KMS-11 (cell line): ENCODE measurements around the gene MIB2.

Source experiments
- H2AFZ ChIP-seq: fragments of 200-600 bp; sonication (generic); 2 replicates; pipeline ENCODE4 v1.6.1; 2016; ENCODE audit warnings: antibody characterized with exemption, mixed run types, low read depth
- H3K27ac ChIP-seq: fragments of 200-600 bp; sonication (generic); 2 replicates; pipeline ENCODE4 v1.6.1; 2016; ENCODE audit warnings: mild to moderate bottlenecking, mixed run types
- H3K27me3 ChIP-seq: fragments of 200-600 bp; sonication (generic); 2 replicates; pipeline ENCODE4 v1.6.1; 2017; ENCODE audit warnings: mild to moderate bottlenecking, low read depth, mixed run types, moderate library complexity; ENCODE audit not compliant: insufficient read depth
- H3K36me3 ChIP-seq: fragments of 200-600 bp; sonication (generic); 2 replicates; pipeline ENCODE4 v1.6.1; 2017; ENCODE audit warnings: mild to moderate bottlenecking, mixed run types; ENCODE audit not compliant: insufficient read depth
- H3K4me1 ChIP-seq: fragments of 200-600 bp; sonication (generic); 2 replicates; pipeline ENCODE4 v1.6.1; 2016; ENCODE audit warnings: mild to moderate bottlenecking, low read depth, mixed run types; ENCODE audit not compliant: poor library complexity, severe bottlenecking
- H3K4me2 ChIP-seq: fragments of 200-600 bp; sonication (generic); 2 replicates; pipeline ENCODE4 v1.7.0; 2016; ENCODE audit warnings: mild to moderate bottlenecking, mixed run types
- H3K4me3 ChIP-seq: fragments of 200-600 bp; sonication (generic); IDR thresholded peaks from 2 replicates; pipeline ENCODE4 v1.6.1; 2017; ENCODE audit warnings: low read depth, low read length, mixed read lengths; ENCODE audit not compliant: insufficient read depth
- H3K79me2 ChIP-seq: fragments of 200-600 bp; sonication (generic); 2 replicates; pipeline ENCODE4 v1.6.1; 2016; ENCODE audit warnings: low read depth, mixed run types; ENCODE audit not compliant: insufficient read depth
- H3K9ac ChIP-seq: fragments of 200-600 bp; sonication (generic); 2 replicates; pipeline ENCODE4 v1.6.1; 2016; ENCODE audit warnings: mild to moderate bottlenecking, mixed run types
- H4K20me1 ChIP-seq: fragments of 200-600 bp; sonication (generic); 2 replicates; pipeline ENCODE4 v1.6.1; 2016; ENCODE audit warnings: mild to moderate bottlenecking, mixed run types; ENCODE audit not compliant: insufficient read depth
- TF ChIP-seq, protein P1 (sequence below): fragments of 200-600 bp; sonication (generic); conservative IDR thresholded peaks from 2 replicates; pipeline ENCODE4 v1.6.1; 2017; ENCODE audit warnings: low read depth, mild to moderate bottlenecking, antibody characterized with exemption, low read length, moderate library complexity, mixed read lengths

MIB2 gene

GRCh38 chr1:1624443-1625403 is 9.4 kb downstream of the MIB2 start:
- Histone ChIP-seq H3K9ac (no peak overlapping the region), H2AFZ (no peak overlapping the region), H3K4me3 (no peak overlapping the region), H3K27me3 (no peaks in the 10 kb centered on the region), H3K79me2 (no peaks in the 10 kb centered on the region), H3K36me3 (no peaks in the 10 kb centered on the region), H3K27ac (no peak overlapping the region), H3K4me1 (no peaks in the 10 kb centered on the region), H3K4me2 (no peak overlapping the region), H4K20me1 (no peaks in the 10 kb centered on the region)
- TF ChIP-seq, protein P1, sequence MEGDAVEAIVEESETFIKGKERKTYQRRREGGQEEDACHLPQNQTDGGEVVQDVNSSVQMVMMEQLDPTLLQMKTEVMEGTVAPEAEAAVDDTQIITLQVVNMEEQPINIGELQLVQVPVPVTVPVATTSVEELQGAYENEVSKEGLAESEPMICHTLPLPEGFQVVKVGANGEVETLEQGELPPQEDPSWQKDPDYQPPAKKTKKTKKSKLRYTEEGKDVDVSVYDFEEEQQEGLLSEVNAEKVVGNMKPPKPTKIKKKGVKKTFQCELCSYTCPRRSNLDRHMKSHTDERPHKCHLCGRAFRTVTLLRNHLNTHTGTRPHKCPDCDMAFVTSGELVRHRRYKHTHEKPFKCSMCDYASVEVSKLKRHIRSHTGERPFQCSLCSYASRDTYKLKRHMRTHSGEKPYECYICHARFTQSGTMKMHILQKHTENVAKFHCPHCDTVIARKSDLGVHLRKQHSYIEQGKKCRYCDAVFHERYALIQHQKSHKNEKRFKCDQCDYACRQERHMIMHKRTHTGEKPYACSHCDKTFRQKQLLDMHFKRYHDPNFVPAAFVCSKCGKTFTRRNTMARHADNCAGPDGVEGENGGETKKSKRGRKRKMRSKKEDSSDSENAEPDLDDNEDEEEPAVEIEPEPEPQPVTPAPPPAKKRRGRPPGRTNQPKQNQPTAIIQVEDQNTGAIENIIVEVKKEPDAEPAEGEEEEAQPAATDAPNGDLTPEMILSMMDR, result no peak

- Histone ChIP-seq H3K27me3 (no peaks in the 10 kb centered on the region), H3K4me3 (no peak overlapping the region), H3K36me3 (no peaks in the 10 kb centered on the region), H3K79me2 (no peaks in the 10 kb centered on the region), H3K9ac (no peak overlapping the region), H3K4me2 (no peak overlapping the region), H4K20me1 (no peaks in the 10 kb centered on the region), H3K4me1 (no peaks in the 10 kb centered on the region), H3K27ac (no peak overlapping the region), H2AFZ (no peak overlapping the region)
- TF ChIP-seq, protein P1, result no peak
These were observed 10.1 kb downstream of the MIB2 start for GRCh38 chr1:1625404-1625775.

- Histone ChIP-seq H3K4me3 (no peak overlapping the region), H3K4me2 (no peak overlapping the region), H3K9ac (no peak overlapping the region), H3K27ac (no peak overlapping the region), H2AFZ (no peak overlapping the region), H4K20me1 (no peaks in the 10 kb centered on the region), H3K4me1 (no peaks in the 10 kb centered on the region), H3K36me3 (no peaks in the 10 kb centered on the region), H3K27me3 (no peaks in the 10 kb centered on the region), H3K79me2 (no peaks in the 10 kb centered on the region)
- TF ChIP-seq, protein P1, result no peak
These were observed 10.5 kb downstream of the MIB2 start for GRCh38 chr1:1625824-1626206.

DNA sequence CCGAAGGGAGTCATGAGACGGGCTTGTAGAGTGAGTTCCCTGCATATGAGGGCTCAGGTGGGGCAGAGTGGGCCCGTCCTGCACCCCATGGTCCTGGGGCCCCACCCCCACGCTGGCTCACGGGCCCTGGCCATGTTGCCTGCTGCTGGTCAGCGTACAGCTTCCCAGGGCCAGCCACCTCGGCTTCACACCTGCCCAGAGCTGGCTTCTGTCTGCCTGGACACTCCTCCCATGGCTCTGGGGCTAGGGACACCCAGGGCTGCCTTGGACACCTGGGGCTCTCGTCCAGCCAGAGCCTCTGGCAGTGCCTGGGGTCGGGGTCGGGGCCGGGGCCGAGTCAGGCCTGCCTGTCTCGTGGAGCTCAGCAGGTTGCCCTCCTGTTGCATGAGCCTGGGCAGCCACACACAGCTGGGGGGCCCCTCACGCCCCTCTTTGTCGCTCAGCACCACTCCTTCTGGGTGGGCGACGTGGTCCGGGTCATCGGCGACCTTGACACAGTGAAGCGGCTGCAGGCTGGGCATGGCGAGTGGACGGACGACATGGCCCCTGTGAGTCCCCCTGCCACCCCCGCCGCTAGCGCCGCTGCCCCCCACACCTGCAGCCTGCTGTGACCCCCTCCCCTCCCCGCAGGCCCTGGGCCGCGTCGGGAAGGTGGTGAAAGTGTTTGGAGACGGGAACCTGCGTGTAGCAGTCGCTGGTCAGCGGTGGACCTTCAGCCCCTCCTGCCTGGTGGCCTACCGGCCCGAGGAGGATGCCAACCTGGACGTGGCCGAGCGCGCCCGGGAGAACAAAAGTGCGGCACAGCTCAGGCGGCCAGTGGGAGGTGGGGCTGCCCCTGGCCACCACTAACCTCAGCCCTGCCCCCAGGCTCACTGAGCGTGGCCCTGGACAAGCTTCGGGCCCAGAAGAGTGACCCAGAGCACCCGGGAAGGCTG is 11.2 kb downstream of the MIB2 start:
- no peak overlapping the region for H3K4me3 ChIP-seq
- TF ChIP-seq, protein P1, result no peak
- H4K20me1 ChIP-seq, result no peaks in the 10 kb centered on the region
- H3K36me3 ChIP-seq, result no peaks in the 10 kb centered on the region
- no peak overlapping the region for H3K27ac ChIP-seq
- H3K79me2 ChIP-seq, result no peaks in the 10 kb centered on the region
- no peaks in the 10 kb centered on the region for H3K27me3 ChIP-seq
- no peak overlapping the region for H3K4me2 ChIP-seq
- H2AFZ ChIP-seq, result no peak overlapping the region
- H3K9ac ChIP-seq, result no peak overlapping the region
- H3K4me1 ChIP-seq, result no peaks in the 10 kb centered on the region
